Hepatocyte (in vitro differentiated cells): Measurements from ENCODE around the gene NELFB.

Source experiments
- EZH2 ChIP-seq: fragments of 200-600 bp; sonication (generic); IDR thresholded peaks from 2 replicates; pipeline ENCODE4 v1.6.1; 2016; ENCODE audit warnings: antibody characterized with exemption, mild to moderate bottlenecking, borderline replicate concordance
- TF ChIP-seq, protein P1 (sequence below): fragments of 200-600 bp; sonication (generic); IDR thresholded peaks from 2 replicates; pipeline ENCODE4 v1.5.1; 2016; ENCODE audit warnings: antibody characterized with exemption, mild to moderate bottlenecking; ENCODE audit not compliant: poor library complexity

DNA sequence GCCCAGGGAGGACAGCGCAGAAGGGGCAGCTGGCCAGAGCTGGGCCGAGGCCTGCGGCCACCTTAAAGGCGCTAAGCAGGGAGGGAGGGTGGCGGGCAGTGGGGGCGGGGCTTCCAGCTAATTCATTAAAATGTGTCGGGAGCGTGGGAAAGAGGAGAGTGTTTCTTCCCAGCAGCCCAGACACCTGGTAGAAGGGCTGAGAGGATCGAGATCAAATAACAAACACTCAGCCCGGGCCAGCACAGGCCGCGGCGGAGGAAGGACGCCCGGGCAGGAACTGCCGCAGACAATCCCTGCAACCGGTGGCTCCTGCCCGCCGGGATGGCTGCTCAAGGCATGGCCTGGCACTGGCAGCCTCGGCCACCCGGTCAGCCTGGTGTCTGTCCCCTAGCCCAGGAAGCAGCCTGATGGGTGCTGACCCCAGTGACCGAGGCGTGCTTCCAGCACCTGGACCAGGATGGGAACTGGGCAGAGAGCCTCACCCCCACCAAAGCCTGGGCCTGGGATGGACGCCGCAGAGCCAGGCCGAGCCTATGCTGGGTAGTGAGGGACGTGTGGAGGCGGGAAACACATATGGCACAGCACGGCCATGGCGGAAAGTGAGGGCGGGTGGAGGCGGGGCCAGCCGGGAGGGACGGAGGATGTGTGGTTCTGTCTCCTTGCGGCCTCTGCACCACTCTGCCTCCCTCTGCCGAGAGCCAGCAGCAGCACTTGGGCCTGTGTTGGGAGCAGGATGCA lies 50.1 kb downstream of the NELFB start:
- TF ChIP-seq EZH2: no peak
- TF ChIP-seq, protein P1, sequence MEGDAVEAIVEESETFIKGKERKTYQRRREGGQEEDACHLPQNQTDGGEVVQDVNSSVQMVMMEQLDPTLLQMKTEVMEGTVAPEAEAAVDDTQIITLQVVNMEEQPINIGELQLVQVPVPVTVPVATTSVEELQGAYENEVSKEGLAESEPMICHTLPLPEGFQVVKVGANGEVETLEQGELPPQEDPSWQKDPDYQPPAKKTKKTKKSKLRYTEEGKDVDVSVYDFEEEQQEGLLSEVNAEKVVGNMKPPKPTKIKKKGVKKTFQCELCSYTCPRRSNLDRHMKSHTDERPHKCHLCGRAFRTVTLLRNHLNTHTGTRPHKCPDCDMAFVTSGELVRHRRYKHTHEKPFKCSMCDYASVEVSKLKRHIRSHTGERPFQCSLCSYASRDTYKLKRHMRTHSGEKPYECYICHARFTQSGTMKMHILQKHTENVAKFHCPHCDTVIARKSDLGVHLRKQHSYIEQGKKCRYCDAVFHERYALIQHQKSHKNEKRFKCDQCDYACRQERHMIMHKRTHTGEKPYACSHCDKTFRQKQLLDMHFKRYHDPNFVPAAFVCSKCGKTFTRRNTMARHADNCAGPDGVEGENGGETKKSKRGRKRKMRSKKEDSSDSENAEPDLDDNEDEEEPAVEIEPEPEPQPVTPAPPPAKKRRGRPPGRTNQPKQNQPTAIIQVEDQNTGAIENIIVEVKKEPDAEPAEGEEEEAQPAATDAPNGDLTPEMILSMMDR: no peak
